Measurements from ENCODE around the gene ATP11B.
"Not testable (repeated sequence)": the region's sequence is repeated elsewhere in the genome, so short reads cannot be mapped to it uniquely, and the experiment has no call there.

ATP11B gene

DNA sequence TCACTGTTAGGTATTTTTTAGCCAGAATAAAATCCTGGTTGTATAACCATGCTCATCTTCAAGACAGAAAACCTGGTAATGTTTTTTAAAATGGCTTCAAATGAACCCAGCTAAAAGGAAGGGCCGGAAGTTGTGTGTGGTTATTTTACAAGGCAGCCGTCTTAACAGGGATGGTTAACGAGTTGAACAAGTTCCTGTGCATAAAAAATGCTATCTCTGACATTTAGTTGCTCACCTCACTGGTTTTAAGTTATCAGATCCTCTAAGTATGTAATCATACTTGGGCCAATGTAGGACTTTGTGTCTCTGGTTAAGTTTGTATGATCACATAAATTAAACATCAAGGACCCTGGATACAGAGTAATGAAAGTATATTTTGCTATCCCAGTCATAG, 2.1 kb downstream of the ATP11B start:
- DNase-seq (ENCODE audit: low read depth), result no peak

DNA sequence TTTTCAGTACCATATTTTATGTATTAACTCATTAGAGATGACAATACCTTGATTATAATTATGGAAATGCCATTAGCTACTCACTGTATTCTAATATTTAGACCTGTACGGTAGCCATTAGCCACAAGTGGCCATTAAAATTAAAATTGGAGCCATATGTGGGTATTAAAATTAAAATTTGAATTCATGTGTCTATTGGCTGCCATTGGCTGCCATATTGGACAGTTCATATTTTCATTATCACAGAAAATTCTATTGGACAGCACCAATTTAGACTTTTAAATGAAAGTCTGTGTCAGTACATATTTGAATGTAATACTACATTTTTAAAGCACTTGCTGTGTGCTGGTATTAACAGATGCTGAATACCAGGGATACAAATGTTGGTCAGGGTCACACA, 3.0 kb downstream of the ATP11B start:
- no peak for DNase-seq (ENCODE audit: low read depth)

DNA sequence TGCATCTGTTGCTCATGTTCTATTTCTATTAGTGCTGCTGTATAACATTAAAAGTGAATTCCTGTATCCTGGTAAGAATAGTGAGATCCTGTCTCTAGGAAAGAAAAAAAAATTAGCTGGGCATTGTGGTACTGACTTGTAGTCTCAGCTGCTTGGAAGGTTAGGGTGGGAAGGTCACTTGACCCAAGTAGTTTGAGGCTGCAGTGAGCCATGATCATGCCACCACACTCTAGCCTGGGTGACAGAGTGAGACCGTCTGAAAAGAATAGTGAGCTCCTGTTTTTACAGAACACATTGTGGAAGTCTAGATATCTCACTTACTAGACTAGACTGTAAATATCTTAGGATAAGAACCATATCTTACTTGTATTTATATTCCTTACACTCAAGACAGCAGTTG, 4.6 kb downstream of the ATP11B start:
- no peak for DNase-seq (ENCODE audit: low read depth)

DNA sequence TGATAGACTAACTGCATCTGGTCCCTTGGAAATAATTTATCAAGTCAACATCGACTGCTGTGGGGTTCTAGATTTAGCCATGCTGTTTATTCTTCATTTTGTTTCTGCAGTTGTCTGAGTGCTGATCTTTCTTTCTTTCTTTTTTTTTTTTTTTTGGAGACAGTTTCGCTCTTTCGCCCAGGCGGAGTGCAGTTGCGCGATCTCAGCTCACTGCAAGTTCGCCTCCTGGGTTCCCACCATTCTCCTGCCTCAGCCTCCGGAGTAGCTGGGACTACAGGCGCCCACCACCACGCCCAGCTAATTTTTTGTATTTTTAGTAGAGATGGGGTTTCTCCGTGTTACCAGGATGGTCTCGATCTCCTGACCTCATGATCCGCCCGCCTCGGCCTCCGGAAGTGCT, 5.8 kb downstream of the ATP11B start:
- not testable (repeated sequence) for DNase-seq (ENCODE audit: low read depth)

DNA sequence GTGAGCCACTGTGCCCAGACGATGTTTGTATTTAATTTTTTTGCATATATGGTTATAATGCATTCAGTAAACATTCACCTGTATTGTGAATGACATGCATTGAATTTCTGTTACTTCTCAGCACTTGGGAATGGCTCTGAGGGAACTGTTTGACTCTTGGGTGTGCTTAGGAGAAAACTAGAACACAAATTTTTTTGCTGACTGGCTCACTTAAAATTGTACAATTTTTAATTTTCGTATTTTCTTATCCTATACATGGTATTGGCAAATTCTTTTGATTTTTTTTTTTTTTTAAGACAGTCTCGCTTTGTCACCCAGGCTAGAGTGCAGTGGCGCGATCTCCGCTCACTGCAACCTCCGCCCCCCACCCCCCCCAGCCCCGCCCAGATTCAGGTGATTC, 7.2 kb downstream of the ATP11B start:
- no peak for DNase-seq (ENCODE audit: low read depth)

DNA sequence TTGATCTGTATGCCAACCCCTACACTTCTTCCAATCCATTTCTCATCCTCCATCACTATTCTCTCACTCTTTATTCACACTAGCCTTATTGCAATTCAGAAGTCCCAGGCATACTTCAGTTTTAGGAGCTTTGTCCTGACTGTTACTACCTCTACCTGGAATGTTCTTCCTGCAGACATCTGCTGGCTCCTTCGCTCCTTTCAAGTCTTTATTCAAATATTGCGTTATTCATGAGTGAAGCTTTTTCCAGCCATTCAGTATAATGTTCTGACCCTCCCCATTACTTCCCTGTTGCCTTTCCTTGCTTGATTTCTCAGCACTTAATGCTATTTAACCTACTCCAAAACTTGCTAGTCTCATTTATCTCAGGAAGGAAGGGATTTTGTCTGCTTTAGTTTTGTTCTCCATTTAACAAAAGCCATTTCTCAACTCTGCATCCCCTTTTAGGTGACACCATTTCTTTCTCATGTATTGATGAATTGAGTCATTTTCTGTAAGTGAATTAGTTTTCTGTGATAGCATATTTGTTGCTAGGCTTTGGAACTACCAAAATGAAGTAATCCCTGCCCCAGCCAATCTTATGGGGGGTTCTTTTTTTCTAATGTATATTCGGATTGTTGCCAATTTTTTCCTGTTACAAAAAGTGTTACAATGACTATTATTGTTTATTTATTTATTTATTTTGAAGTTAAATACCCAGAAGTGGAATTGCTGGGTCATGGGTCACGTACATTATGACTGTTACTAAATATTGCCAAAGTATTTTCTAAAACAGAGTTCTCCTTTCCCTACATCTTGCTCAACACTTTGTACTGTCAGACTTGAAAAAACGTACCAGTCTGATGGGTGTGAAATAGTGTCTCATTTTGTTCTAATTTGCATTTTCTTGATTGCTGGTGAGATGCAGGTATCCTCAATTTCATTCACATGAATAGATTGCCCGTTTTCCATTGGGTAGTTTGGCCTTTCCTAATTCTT, 9.4 kb downstream of the ATP11B start:
- DNase-seq (ENCODE audit: low read depth), result no peak

DNA sequence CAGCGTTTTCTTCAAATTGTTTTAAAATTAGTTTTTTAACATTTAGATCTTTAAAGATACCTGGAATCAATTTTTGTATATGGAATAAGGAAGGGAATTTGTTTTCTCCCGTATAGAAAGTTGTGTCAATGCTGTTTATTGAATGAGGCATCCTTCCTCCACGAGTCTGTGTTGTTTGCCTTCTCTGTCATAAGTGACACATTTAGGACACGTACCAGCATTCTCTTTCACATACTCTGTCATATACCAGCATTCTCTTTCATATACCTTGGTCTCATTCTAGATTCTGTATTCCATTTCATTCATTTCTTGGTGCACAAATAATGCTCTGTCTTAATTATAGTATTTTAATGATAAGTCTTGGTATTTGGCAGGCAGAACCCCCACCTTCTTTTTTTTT, 10.3 kb downstream of the ATP11B start:
- DNase-seq (ENCODE audit: low read depth), result no peak

DNA sequence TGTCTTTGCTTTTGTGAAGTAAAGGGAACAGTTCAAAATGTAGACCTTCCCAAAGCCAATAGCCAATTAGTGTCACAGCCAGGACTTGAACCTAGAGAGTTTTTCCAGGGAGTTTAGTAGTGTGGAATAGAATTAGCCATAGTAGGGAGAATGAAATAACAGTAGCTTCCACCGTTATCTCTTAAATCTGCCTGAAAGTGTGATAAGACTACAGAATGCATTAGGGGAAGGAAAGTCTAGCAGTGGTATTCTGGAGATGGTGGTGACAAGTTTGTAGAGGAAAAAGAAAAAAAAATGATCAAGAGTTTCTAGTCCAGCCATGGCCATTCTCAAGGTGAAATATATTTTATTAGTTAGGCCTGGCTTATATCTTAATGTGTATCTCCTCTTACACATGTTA, 13.8 kb downstream of the ATP11B start:
- no peak for DNase-seq (ENCODE audit: low read depth)

DNA sequence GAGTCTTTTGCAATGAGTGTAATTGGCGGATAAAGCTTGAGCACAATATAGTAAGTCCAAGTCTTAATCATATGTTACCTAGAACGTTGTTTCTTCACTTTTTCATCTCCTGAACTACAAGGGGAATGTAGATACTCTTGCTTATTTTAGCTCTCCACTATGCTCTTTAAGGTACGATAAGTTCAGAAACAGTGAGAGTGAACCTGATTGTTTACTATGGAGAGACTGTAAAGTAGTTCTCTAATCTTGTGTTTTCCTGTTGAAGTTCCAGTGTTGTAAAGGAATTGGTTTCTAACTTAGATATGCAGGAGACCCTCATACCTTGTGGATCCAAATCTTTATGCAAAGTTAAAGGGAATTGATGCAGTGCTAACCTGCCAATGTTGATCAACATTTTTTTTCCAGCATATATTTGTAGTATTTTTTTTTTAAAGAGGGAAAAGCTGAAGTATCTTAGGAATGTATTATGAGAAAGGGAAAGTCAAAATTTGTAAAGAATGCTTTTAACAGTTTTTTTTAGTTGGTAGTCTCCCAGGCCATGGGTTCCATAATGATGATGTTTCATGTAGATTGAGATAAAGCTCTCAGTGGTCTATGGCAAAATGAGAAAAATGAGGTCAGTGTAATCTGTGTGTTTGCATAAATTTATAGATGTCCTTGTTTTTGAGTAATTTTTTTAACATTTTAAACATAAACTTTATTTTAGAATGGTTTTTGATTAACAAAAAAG, 14.9 kb downstream of the ATP11B start:
- DNase-seq (ENCODE audit: low read depth), result no peak

DNA sequence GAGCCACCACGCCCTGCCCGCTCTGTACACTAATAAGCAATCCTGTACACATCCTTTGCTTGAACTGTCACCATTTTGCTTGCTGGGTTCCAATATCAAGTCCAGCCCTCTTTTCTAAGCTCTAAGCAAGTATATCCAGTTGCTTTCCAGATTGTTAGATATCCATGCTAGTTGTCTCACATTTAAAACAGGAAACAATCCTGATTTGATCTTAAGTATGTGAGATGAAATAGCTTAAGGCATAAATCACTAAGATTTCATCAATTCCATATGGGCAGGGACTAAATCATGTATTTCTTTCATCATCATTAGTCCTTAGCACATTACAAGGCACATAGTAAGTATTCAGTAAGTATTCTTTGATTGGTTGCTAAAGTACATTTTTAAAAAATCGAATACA, 16.2 kb downstream of the ATP11B start:
- DNase-seq (ENCODE audit: low read depth), result no peak

DNA sequence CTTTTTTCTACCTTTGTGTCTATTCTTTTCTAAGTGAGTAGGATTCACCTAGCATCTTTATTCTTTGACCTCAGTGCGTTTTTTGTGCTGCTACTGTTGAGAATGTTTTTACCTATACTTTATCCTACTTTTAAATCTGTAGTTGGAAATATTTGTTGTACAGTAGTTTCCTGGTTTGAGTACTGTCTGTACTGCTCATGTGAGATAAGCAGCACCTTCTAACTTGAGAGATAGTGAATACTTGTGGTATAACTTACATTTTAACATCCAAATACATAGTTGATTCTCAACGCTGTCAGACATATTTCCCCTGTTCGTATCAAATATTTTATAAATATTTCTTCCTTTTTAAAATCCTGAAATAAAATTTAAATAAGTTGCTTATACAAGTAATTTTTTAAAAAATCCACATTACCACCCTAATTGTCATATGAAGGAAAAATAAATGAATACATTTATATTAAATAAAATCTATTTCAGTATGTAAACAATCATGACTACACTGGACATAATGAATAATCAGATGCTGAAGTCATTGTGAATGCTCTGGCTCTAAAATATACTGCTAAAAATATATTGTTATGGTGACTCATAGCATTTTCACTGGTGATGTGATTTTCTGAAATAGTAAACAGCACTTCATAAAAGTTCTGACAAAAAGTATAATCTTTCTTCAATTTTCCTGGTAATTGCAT, 17.4 kb downstream of the ATP11B start:
- no peak for DNase-seq (ENCODE audit: low read depth)

DNA sequence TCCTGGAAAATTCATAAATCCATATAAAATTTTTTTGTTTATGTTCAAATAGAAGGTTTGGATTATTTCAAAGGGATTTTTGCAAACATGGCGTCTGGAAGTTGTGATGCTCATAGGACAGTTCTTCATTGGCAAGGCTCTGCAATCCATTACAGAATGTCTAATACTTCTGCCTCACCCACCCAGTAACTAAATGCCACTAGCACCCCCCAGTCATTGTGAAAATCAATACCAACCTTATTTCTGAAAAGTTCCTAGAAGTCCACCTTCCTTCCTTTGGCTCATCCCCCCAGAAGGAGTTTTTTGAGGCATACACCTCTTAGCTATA, 17.9 kb downstream of the ATP11B start:
- DNase-seq (ENCODE audit: low read depth), result no peak

DNA sequence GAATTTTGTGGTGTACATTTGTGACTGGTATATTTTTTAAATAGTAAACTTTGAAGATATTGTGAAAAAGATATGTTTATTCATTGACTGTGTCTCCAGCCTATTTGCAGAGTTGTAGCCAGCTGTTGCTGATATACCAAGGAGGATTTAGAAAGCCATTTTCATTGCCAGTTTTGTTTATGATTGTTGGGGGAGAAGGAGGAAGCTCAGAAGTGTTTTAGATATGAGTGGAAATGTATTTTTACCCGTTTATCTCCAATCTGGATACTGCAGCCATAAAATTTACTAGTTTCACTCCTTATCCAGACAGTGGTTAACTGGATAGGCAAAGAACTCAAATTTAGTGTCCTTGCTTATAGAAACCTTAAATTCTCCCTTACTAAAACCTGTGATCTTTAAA, 18.8 kb downstream of the ATP11B start:
- no peak for DNase-seq (ENCODE audit: low read depth)

DNA sequence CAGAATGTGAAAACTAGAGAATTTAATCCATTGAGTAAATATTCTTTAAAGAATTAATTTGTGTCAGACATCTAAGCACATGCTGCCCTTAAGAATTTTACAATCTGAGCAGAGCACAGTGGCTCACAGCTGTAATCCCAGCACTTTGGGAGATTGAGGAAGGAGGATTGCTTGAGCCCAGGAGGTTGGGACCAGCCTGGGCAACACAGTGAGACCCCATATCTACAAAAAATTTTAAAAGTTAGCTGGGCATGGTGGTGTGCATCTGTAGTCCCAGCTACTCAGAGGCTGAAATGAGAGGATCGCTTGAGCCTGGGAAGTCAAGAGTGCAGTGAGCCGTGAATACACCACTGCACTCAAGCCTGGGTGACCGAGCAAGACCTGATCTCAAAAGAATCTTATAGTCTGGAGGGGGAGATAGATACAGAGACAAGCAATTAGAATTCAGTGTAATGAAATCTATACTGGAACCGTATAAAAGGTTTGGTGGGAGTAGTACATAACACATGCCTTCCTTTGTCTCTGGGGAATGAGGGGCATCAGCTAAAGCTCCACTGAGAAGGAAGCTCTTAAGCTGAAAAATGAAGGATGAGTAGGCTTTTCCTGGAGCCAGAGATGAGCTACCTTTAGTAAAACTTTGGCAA, 21.2 kb downstream of the ATP11B start:
- no peak for DNase-seq (ENCODE audit: low read depth)

DNA sequence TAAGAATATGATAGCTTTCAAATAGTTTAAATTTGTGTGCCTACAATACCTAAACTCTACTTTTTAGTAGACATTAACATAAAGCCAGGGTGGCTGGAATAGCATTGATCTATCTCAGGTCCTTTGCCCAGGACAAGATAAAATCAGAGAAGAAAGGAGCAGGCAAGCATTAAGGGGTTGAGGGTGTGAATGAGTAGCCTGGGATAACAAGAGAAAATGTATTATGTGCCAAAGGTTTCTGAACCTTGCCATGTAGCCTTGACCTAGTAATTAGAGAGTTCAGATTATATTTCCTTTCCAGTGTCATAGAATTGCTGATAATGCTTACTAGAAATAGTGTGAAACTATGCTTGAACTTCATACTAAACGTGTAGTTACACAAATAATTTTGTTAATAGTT, 22.9 kb downstream of the ATP11B start:
- DNase-seq (ENCODE audit: low read depth), result no peak

DNA sequence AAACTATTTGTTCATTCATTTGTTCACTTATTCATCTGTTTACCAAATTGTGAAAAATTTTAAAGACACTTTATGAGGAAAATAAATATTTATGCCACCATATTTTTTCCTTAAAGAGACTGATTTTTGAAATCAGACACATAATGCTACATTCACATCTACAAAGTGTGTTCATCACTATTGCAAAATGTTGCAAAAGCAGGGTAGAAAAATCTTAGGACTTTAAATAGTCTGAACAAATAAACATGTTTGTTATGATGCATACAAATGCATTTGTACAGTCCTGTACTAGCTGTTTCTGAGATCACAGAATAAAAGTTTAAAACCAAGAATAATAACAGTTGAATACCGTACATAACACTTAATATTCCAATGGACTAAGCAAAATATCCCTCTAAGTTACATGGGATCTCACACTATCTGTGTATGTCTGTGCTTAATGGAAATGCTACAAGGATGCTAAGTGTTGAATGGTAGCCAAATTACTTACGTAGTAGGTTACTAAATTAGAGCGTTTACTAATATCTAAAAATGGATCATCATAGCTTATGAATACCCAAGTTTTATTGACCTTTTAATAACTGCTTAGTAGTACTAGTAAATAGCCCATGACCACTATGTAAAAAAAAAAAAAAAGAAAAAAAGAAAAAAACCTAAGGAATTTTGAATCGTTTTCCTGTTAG, 25.1 kb downstream of the ATP11B start:
- DNase-seq (ENCODE audit: low read depth), result no peak

DNA sequence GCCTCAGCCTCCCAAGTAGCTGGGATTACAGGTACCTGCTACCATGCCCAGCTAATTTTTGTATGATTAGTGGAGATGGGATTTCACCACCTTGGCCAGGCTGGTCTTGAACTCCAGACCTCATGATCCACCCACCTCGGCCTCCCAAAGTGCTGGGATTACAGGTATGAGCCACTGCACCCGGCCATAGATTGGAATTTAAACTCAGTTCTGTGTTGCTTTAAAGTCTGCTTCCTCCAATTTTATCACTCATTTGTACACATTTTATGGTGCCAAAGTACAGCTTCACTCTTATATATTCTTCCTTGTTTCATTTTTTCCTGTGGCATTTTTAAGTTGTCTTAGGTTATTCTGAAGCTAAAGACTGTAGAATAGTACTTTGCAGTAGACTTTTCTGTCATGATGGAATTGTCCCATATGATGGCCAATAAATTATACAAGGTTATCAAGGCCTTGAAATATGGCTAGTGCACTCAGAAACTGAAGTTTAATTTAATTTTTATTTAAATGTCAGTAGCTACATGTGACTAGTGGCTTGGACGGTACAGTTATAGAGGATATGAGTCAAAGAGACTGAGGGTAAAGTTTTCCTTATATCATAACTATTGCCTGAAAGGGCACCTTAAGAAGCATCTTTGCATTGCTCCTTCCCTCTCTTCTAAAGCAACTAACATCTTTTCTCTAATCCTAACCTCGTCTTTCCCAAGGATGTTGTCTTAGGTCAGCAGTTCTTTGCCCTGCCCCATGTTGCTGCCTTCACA, 28.1 kb downstream of the ATP11B start:
- no peak for DNase-seq (ENCODE audit: low read depth)

DNA sequence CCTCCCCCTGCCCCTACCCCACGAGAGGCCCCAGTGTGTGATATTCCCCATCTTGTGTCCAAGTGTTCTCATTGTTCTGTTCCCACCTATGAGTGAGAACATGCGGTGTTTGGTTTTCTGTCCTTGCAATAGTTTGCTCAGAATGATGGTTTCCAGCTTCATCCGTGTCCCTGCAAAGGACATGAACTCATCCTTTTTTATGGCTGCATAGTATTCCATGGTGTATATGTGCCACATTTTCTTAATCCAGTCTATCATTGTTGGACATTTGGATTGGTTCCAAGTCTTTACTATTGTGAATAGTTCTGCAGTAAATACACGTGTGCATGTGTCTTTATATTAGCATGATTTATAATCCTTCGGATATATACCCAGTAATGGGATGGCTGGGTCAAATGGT, 29.0 kb downstream of the ATP11B start:
- not testable (repeated sequence) for DNase-seq (ENCODE audit: low read depth)

DNA sequence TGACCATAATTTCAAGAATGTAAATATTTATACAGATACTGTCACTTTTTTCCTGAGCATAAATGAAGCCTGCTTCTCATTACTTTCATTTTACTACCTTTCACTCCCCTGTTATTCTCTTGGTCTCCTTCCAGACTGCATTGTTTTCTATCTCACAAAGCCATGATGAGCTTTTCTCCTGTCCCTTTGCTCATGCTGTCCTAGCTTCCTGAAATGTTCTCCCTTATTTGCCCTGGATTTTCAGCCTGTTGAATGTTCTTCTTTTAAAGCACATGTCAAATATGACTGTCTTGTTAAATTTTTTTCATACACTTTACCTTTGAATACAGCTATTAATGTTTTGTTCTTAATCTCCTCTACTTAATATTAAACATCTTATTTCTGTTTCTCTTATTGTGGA, 31.7 kb downstream of the ATP11B start:
- no peak for DNase-seq (ENCODE audit: low read depth)

DNA sequence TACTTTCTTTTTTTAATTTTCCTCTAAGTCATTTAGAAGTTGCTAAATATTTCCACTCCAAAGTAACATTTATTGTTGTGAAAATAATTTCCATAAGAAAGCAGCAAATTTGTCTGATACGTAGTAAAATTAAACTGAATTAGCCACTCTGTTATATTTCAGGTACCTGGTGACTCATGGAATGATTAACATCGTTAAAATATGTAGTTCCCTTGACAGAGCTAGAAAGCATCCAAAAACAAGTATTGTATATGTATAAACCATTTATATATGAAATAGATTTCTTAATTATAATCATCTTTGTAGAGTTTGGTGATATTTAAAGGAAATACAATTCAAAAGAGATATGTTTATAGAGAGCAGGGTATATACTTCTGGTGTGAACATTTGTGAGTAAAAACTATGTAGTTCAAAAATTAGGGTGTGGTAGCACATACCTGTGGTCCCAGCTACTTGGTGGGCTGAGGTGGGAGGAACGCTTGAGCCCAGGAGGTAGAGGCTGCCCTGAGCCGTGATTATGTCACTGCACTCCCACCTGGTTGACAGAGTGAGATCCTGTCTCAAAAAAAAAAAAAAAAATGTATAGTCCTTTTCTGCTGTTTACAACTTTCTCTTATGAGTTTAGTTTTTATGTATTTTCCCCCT, 36.6 kb downstream of the ATP11B start:
- no peak for DNase-seq (ENCODE audit: low read depth)

Data from CMK (cell line).